Ovary (tissue), 9 donors: ENCODE data around the gene FBXL12. TPM values are rescaled to one million over a fixed set of nuclear protein-coding genes. Genes with fewer than 3 reads are reported as not detected.

ENCODE experiments used
- DNase-seq, 5 donors: peaks; one replicate each; pipeline ENCODE4 v3.0.0-alpha.2; 2019 to 2020
- H3K27ac ChIP-seq, 2 donors: fragments of 200-600 bp; one replicate each; pipeline versions ENCODE4 v1.5.1 to v1.8.0; 2019 to 2022
- H3K27me3 ChIP-seq: fragments of 200-600 bp; one replicate; pipeline ENCODE4 v1.8.0; 2022
- H3K36me3 ChIP-seq: fragments of 200-600 bp; sonication (generic); one replicate; pipeline ENCODE4 v1.5.1; 2019
- H3K4me1 ChIP-seq: one replicate; pipeline ENCODE4 v1.8.1; 2013; ENCODE audit warnings: mild to moderate bottlenecking, moderate library complexity; ENCODE audit not compliant: insufficient read depth
- H3K4me3 ChIP-seq: fragments of 200-600 bp; sonication (generic); one replicate; pipeline ENCODE4 v1.5.1; 2017
- H3K9me3 ChIP-seq, 2 donors: fragments of 200-600 bp in 1 of 2; sonication (generic) in 1 of 2; one replicate each; pipeline versions ENCODE4 v1.5.1 to v1.8.1; 2013 to 2019; ENCODE audit warnings: mild to moderate bottlenecking in 1 of 2, moderate library complexity in 1 of 2
- EP300 ChIP-seq: sonication (generic); formaldehyde crosslinking; IDR thresholded peaks from one replicate; pipeline ENCODE4 v1.6.1; 2017; ENCODE audit warnings: antibody characterized with exemption
- POLR2A ChIP-seq: fragments of 450-650 bp; IDR thresholded peaks from one replicate; pipeline ENCODE4 v1.6.1; 2017; ENCODE audit warnings: antibody characterized with exemption, mild to moderate bottlenecking, moderate library complexity
- WGBS, 3 donors: extraction: QIAGEN DNeasy Blood & Tissue Kit in 1 of 3; methylation state at CpG; one replicate each; pipeline versions ENCODE4 v1.1.5 to v1.1.7; 2013 to 2017; 5-methylcytosine and 5-hydroxymethylcytosine counted together
- intact Hi-C, 4 donors: fragments of 100-400 bp; cut with DNase I; formaldehyde crosslinking; loops; one replicate each; pipeline versions ENCODE4 v1.11.0 to v1.15.1; 2022 to 2023
- polyA plus RNA-seq, 2 donors: library from polyadenylated mRNA; stranded (reverse); fragments of 200-250 nt in 1 of 2; fragments of 350-450 nt in 1 of 2; fragmentation: Illumina TruSeq in 1 of 2; extraction: RNeasy Lipid Tissue Mini Kit (QIAGEN cat#74804) in 1 of 2; gene quantifications; one replicate each; pipeline ENCODE4 v1.2.3, GENCODE V29; 2013 to 2014
- total RNA-seq, 7 donors: library from RNA; depleted of rRNA in 2 of 7; stranded (reverse); fragments of >200 nt in 2 of 7; fragmentation: NEBNext Ultra II Directional in 3 of 7; extraction: Animal tissue kit (Norgen Biotek cat#: 25700) in 3 of 7; gene quantifications; one replicate each; pipeline versions ENCODE4 v1.1.0 to v1.2.4, GENCODE V29; 2016 to 2023
- TF ChIP-seq, protein P1 (sequence below), 3 donors: fragments of 450-650 bp in 2 of 3; fragments of 200-600 bp in 1 of 3; IDR thresholded peaks; one replicate each; pipeline versions ENCODE4 v1.5.1 to v1.8.0; 2016 to 2022; ENCODE audit warnings: antibody characterized with exemption in 3 of 3, mild to moderate bottlenecking in 1 of 3
- donor health status: DM: no; HTN: no; CAD: no; lungs with moderate emphysema.
- donor health status: DM: no; HTN: no; CAD: no.
- donor health status: Bipolar disorder and iron deficiency.
- donor health status: DM: yes; HTN: yes; CAD: no.
- donor health status: DM: no; HTN: no; CAD: no.
- donor health status: DM: yes; HTN: yes; CAD: no.

FBXL12 gene
- total and polyA plus RNA-seq, 9 donors: 18.3 to 34.4 (median 25.2) TPM

DNA sequence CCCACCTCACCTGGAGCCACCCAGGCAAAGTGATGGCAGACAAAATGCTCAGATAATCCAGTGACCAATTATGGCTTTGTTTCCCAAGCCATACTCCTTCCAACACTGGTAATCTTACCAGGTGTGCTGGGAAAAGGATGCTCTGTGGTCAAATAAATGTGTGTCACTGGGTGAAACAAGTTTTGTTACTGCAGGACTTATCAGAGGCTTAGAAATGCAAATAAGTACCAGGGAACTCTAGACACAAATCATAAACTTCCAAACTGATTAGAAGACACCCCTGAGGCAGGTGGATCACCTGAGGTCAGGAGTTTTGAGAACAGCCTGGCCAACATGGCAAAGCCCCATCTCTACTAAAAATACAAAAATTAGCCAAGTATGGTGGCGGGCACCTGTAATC, 42.6 kb upstream of the FBXL12 start:
- no peak for DNase-seq
- Histone ChIP-seq H3K4me3 (no peak overlapping the region), H3K27ac (no peak overlapping the region), H3K36me3 (no peaks in the 10 kb centered on the region), H3K4me1 (no peaks in the 10 kb centered on the region), H3K9me3 (no peaks in the 10 kb centered on the region), H3K27me3 (no peaks in the 10 kb centered on the region)
- intact Hi-C loops: no loop called here
- WGBS, 3 donors: 77 to 95% (median 91%) methylated on average over 1 of the region's 1 CpG
- TF ChIP-seq, protein P1, sequence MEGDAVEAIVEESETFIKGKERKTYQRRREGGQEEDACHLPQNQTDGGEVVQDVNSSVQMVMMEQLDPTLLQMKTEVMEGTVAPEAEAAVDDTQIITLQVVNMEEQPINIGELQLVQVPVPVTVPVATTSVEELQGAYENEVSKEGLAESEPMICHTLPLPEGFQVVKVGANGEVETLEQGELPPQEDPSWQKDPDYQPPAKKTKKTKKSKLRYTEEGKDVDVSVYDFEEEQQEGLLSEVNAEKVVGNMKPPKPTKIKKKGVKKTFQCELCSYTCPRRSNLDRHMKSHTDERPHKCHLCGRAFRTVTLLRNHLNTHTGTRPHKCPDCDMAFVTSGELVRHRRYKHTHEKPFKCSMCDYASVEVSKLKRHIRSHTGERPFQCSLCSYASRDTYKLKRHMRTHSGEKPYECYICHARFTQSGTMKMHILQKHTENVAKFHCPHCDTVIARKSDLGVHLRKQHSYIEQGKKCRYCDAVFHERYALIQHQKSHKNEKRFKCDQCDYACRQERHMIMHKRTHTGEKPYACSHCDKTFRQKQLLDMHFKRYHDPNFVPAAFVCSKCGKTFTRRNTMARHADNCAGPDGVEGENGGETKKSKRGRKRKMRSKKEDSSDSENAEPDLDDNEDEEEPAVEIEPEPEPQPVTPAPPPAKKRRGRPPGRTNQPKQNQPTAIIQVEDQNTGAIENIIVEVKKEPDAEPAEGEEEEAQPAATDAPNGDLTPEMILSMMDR (IDR thresholded peaks at IDR 0.05): no peak

GRCh38 chr19:9860407-9860806, 41.5 kb upstream of the FBXL12 start:
- no peaks in the 10 kb centered on the region for H3K4me1 ChIP-seq
- intact Hi-C loops: no loop called here
- no peak for DNase-seq

GRCh38 chr19:9858766-9859165, 39.9 kb upstream of the FBXL12 start:
- Histone ChIP-seq H3K27me3 (no peaks in the 10 kb centered on the region), H3K9me3 (no peaks in the 10 kb centered on the region), H3K36me3 (no peaks in the 10 kb centered on the region), H3K27ac (no peak overlapping the region), H3K4me3 (no peak overlapping the region), H3K4me1 (no peaks in the 10 kb centered on the region)
- TF ChIP-seq, protein P1 (IDR thresholded peaks at IDR 0.05): no peak
- TF ChIP-seq POLR2A: no peak
- no peak for TF ChIP-seq EP300
- intact Hi-C loops: no loop called here
- no peak for DNase-seq

More at GRCh38 chr19:9860407-9860806, 41.5 kb upstream of the FBXL12 start:
- Histone ChIP-seq H3K9me3 (no peaks in the 10 kb centered on the region), H3K36me3 (no peaks in the 10 kb centered on the region), H3K27me3 (no peaks in the 10 kb centered on the region), H3K27ac (no peak overlapping the region), H3K4me3 (no peak overlapping the region)
- TF ChIP-seq EP300 (no peak), POLR2A (no peak)
- TF ChIP-seq, protein P1 (IDR thresholded peaks at IDR 0.05): no peak
- WGBS, 3 donors: 85 to 91% (median 89%) methylated on average over 8 of the region's 8 CpGs

- no peaks in the 10 kb centered on the region for H3K4me1 ChIP-seq
- no peaks in the 10 kb centered on the region for H3K9me3 ChIP-seq
- no peaks in the 10 kb centered on the region for H3K36me3 ChIP-seq
- H3K27me3 ChIP-seq: no peaks in the 10 kb centered on the region
- intact Hi-C loops: no loop called here
- no peak overlapping the region for H3K4me3 ChIP-seq
- no peak overlapping the region for H3K27ac ChIP-seq
- no peak for TF ChIP-seq POLR2A
- TF ChIP-seq, protein P1 (IDR thresholded peaks at IDR 0.05): no peak
- TF ChIP-seq EP300: no peak
- DNase-seq: no peak
- 89 to 90% (median 89%) methylated on average over 10 of the region's 10 CpGs for WGBS, 3 donors
Observed at GRCh38 chr19:9857920-9858746, 39.3 kb upstream of the FBXL12 start.
